GM12878 (cell line): ENCODE results near the gene MAGEB3. TPM values are rescaled to one million over a fixed set of nuclear protein-coding genes. Genes with fewer than 3 reads are reported as not detected.

Source experiments
- ATAC-seq: fragments of 200-7000 bp; cut with Tn5 transposase; 3 replicates; pipeline ENCODE4 v1.9.1; 2020; ENCODE audit warnings: mild to moderate bottlenecking, moderate library complexity
- BruUV-seq: library from RNA; stranded (reverse); fragments of 400-500 nt; replicated peaks from 2 replicates; lab custom pipeline; 2021; lab: Mats Ljungman, UMichigan
- CTCF ChIA-PET: fragments of 300-600 bp; sonication (Branson Sonifier 250); formaldehyde crosslinking; extraction: SDS; loops from one replicate; lab custom pipeline; 2021; ENCODE audit warnings: inconsistent platforms; lab: Yijun Ruan, JAX
- POLR2A ChIA-PET: fragments of 350-600 bp; formaldehyde crosslinking; extraction: SDS; loops from one replicate; lab custom pipeline; 2021; ENCODE audit warnings: inconsistent platforms; lab: Charles Lee
- RAD21 ChIA-PET: fragments of 300-600 bp; sonication (Branson Sonifier 250); formaldehyde crosslinking; loops from one replicate; lab custom pipeline; 2023; ENCODE audit warnings: antibody characterized with exemption; ENCODE audit not compliant: unreplicated experiment; lab: Charles Lee
- SMC1A ChIA-PET: fragments of 300-600 bp; sonication (Branson Sonifier 250); formaldehyde crosslinking; loops from one replicate; lab custom pipeline; 2023; ENCODE audit not compliant: unreplicated experiment, uncharacterized antibody; lab: Charles Lee
- DNase-seq: peaks from one replicate; pipeline ENCODE4 v3.0.0-alpha.2; 2011; ENCODE audit warnings: low read depth, low spot score
- FAIRE-seq: peaks from 3 replicates; lab custom pipeline; 2011; peaks lifted over from hg19 to GRCh38; lab: Jason Lieb, UNC
- H2AFZ ChIP-seq: 2 replicates; pipeline ENCODE4 v1.6.0; 2011; ENCODE audit warnings: low read depth, low read length, control low read depth; ENCODE audit not compliant: control insufficient read depth
- H3K27ac ChIP-seq: 2 replicates; pipeline ENCODE4 v1.5.1; 2011; ENCODE audit warnings: control low read depth; ENCODE audit not compliant: control insufficient read depth, insufficient read depth
- H3K27me3 ChIP-seq, 2 experiments: replicated peaks in 1 of 2; 2 replicates each; pipeline versions ENCODE4 v1.6.0 to v1.6.1; 2011; ENCODE audit warnings: low read length in 1 of 2; ENCODE audit not compliant: control insufficient read depth in 2 of 2, insufficient read depth in 2 of 2
- H3K36me3 ChIP-seq, 2 experiments: 2 replicates each; pipeline ENCODE4 v1.5.1; 2011; ENCODE audit warnings: low read length in 1 of 2; ENCODE audit not compliant: control insufficient read depth in 2 of 2, insufficient read depth in 2 of 2
- H3K4me1 ChIP-seq: 2 replicates; pipeline ENCODE4 v1.6.1; 2011; ENCODE audit warnings: mild to moderate bottlenecking, low read length, moderate library complexity, mixed read lengths; ENCODE audit not compliant: control insufficient read depth, insufficient read depth
- H3K4me2 ChIP-seq: 2 replicates; pipeline ENCODE4 v1.6.0; 2011; ENCODE audit warnings: control low read depth; ENCODE audit not compliant: control insufficient read depth, insufficient read depth
- H3K4me3 ChIP-seq: fragments of 200-600 bp; sonication (generic); 2 replicates; pipeline ENCODE4 v1.5.1; 2016
- H3K79me2 ChIP-seq: 2 replicates; pipeline ENCODE4 v1.6.0; 2011; ENCODE audit warnings: low read length; ENCODE audit not compliant: control insufficient read depth, insufficient read depth
- H3K9ac ChIP-seq: 2 replicates; pipeline ENCODE4 v1.8.0; 2011; ENCODE audit warnings: low read length, control low read depth, mixed read lengths; ENCODE audit not compliant: control insufficient read depth, insufficient read depth
- H3K9me3 ChIP-seq: replicated peaks from 3 replicates; pipeline ENCODE4 v1.5.1; 2011; ENCODE audit warnings: mild to moderate bottlenecking, low read length; ENCODE audit not compliant: control insufficient read depth, insufficient read depth
- H4K20me1 ChIP-seq: 2 replicates; pipeline ENCODE4 v1.6.0; 2011; ENCODE audit not compliant: control insufficient read depth, insufficient read depth
- BMI1 ChIP-seq: fragments of 450-650 bp; IDR thresholded peaks from 2 replicates; pipeline ENCODE4 v1.6.1; 2016; ENCODE audit warnings: mild to moderate bottlenecking, moderate library complexity, borderline replicate concordance
- HDAC6 ChIP-seq: fragments of 200-600 bp; sonication (generic); IDR thresholded peaks from one replicate; pipeline ENCODE4 v1.8.0; 2017; ENCODE audit warnings: antibody characterized with exemption; ENCODE audit not compliant: unreplicated experiment
- MTA2 ChIP-seq: fragments of 450-650 bp; IDR thresholded peaks from 2 replicates; pipeline ENCODE4 v1.6.1; 2016; ENCODE audit warnings: low read depth, mild to moderate bottlenecking, moderate library complexity
- NR2C1 ChIP-seq: fragments of 450-650 bp; IDR thresholded peaks from 2 replicates; pipeline ENCODE4 v1.6.1; 2017; ENCODE audit warnings: antibody characterized with exemption, mild to moderate bottlenecking, moderate library complexity
- RBBP5 ChIP-seq: fragments of 200-600 bp; sonication (generic); conservative IDR thresholded peaks from 2 replicates; pipeline ENCODE4 v1.6.1; 2016
- RELA ChIP-seq: fragments of 450-650 bp; IDR thresholded peaks from 2 replicates; pipeline ENCODE4 v1.8.0; 2014; ENCODE audit warnings: borderline replicate concordance; ENCODE audit not compliant: partially characterized antibody
- in situ Hi-C: fragments of 300-500 bp; cut with MboI; formaldehyde crosslinking; loops from 9 replicates; pipeline ENCODE4 v1.14.3; 2018; ENCODE audit warnings: mixed read lengths
- intact Hi-C: fragments of 100-400 bp; cut with micrococcal nuclease; formaldehyde crosslinking; loops from one replicate; pipeline ENCODE4 v1.14.2; 2022; ENCODE audit not compliant: unreplicated experiment
- polyA plus RNA-seq, 11 experiments: library from polyadenylated mRNA; depleted of rRNA in 4 of 11; unstranded in 6 of 11; stranded (reverse) in 5 of 11; fragments of >200 nt; fragmentation: Nextera tagmentation in 4 of 11; fragmentation: Illumina TruSeq in 1 of 11; extraction: Ambion mirVana in 4 of 11; extraction: Trizol in 1 of 11; gene quantifications; 1 replicate in 1 of 11; 2 replicates in 10 of 11; pipeline versions ENCODE4 v1.2.1 to v1.2.3, GENCODE V29; 2011 to 2016; ENCODE audit warnings: inconsistent platforms in 2 of 11, missing spikeins in 2 of 11, low read depth in 1 of 11
- total RNA-seq, 4 experiments: library from RNA; depleted of rRNA in 3 of 4; stranded (reverse); fragments of >200 nt in 3 of 4; fragmentation: Illumina TruSeq in 1 of 4; extraction: Trizol in 1 of 4; gene quantifications; 2 replicates each; pipeline versions ENCODE4 v1.2.1 to v1.2.3, GENCODE V29; 2013 to 2021
- TF ChIP-seq, protein P1 (sequence below): fragments of 450-650 bp; IDR thresholded peaks from 2 replicates; pipeline ENCODE4 v1.6.1; 2017; ENCODE audit warnings: mild to moderate bottlenecking, moderate library complexity
- TF ChIP-seq, protein P2 (sequence below): fragments of 450-650 bp; IDR thresholded peaks from 2 replicates; pipeline ENCODE4 v1.6.1; 2017; ENCODE audit warnings: low read depth, mild to moderate bottlenecking, moderate library complexity
- TF ChIP-seq, protein P3 (sequence below): IDR thresholded peaks from 2 replicates; pipeline ENCODE4 v1.6.1; 2012; ENCODE audit warnings: low read depth, low read length, improper control_type of control experiment

MAGEB3 gene
- total and polyA plus RNA-seq, 10 of the 15 experiments (the other 5 are each of a cell fraction or from before 2014, with no cell fraction given) = not detected

DNA sequence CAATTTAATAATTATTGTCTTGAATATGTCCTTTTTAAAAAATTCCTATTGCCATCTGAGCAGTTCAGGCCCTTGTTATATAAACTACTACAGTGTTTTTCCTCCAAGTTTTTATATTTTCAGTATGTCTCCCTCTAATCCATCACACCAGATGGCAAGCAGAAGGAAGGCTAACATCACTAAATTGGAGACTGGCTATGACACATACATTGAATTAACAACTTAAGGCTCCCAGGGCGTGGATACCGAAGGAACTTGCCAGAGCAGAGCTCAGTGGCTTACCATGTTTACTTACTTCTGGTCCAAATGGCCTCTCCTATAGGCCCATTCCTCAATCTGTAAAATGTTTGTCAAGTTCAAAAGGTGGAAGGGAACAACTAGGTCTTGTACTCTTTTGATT is 29.5 kb downstream of the MAGEB3 start (continued):
- TF ChIP-seq, protein P1, sequence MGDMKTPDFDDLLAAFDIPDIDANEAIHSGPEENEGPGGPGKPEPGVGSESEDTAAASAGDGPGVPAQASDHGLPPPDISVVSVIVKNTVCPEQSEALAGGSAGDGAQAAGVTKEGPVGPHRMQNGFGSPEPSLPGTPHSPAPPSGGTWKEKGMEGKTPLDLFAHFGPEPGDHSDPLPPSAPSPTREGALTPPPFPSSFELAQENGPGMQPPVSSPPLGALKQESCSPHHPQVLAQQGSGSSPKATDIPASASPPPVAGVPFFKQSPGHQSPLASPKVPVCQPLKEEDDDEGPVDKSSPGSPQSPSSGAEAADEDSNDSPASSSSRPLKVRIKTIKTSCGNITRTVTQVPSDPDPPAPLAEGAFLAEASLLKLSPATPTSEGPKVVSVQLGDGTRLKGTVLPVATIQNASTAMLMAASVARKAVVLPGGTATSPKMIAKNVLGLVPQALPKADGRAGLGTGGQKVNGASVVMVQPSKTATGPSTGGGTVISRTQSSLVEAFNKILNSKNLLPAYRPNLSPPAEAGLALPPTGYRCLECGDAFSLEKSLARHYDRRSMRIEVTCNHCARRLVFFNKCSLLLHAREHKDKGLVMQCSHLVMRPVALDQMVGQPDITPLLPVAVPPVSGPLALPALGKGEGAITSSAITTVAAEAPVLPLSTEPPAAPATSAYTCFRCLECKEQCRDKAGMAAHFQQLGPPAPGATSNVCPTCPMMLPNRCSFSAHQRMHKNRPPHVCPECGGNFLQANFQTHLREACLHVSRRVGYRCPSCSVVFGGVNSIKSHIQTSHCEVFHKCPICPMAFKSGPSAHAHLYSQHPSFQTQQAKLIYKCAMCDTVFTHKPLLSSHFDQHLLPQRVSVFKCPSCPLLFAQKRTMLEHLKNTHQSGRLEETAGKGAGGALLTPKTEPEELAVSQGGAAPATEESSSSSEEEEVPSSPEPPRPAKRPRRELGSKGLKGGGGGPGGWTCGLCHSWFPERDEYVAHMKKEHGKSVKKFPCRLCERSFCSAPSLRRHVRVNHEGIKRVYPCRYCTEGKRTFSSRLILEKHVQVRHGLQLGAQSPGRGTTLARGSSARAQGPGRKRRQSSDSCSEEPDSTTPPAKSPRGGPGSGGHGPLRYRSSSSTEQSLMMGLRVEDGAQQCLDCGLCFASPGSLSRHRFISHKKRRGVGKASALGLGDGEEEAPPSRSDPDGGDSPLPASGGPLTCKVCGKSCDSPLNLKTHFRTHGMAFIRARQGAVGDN = no peak
- TF ChIP-seq RELA = no peak
- TF ChIP-seq, protein P2, sequence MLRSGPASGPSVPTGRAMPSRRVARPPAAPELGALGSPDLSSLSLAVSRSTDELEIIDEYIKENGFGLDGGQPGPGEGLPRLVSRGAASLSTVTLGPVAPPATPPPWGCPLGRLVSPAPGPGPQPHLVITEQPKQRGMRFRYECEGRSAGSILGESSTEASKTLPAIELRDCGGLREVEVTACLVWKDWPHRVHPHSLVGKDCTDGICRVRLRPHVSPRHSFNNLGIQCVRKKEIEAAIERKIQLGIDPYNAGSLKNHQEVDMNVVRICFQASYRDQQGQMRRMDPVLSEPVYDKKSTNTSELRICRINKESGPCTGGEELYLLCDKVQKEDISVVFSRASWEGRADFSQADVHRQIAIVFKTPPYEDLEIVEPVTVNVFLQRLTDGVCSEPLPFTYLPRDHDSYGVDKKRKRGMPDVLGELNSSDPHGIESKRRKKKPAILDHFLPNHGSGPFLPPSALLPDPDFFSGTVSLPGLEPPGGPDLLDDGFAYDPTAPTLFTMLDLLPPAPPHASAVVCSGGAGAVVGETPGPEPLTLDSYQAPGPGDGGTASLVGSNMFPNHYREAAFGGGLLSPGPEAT = no peak
- TF ChIP-seq NR2C1 = no peak

DNA sequence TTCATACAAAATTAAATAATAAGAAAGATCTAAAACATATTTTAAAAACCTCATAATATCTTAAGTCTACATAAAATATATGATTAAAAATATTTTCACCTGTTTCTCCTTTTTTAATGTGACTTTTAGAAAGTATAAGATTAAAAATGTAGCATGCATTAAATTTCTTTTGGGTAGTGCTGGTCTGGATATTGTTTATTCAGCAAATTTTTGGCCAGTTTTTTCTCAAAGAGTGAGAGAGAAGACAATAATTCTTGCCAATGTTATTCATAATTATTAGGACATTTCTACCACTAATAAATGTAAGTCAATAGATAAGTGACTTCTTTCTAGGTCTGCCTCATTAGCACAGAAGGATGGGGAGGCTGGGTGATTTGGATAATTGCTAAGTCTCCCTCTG is 30.6 kb downstream of the MAGEB3 start:
- no peak for TF ChIP-seq HDAC6
- TF ChIP-seq BMI1 = no peak
- TF ChIP-seq, protein P3, sequence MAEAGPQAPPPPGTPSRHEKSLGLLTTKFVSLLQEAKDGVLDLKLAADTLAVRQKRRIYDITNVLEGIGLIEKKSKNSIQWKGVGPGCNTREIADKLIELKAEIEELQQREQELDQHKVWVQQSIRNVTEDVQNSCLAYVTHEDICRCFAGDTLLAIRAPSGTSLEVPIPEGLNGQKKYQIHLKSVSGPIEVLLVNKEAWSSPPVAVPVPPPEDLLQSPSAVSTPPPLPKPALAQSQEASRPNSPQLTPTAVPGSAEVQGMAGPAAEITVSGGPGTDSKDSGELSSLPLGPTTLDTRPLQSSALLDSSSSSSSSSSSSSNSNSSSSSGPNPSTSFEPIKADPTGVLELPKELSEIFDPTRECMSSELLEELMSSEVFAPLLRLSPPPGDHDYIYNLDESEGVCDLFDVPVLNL = no peak
- TF ChIP-seq RBBP5 = no peak
- TF ChIP-seq MTA2 = no peak
- TF ChIP-seq, all 136 proteins: peak for 0
- ChIA-PET CTCF (no interaction called here), POLR2A (no interaction called here), SMC1A (no interaction called here), RAD21 (no interaction called here)
- no peaks in the 10 kb centered on the region for H3K4me1 ChIP-seq
- H3K4me3 ChIP-seq = no peak overlapping the region
- no peaks in the 10 kb centered on the region; the same call in 2 of the 3 replicates for H3K9me3 ChIP-seq
- no peaks in the 10 kb centered on the region for H3K27me3 ChIP-seq
- ATAC-seq = no peak
- DNase-seq = no peak
- no peak overlapping the region for H3K27ac ChIP-seq
- H4K20me1 ChIP-seq = no peaks in the 10 kb centered on the region
- H2AFZ ChIP-seq = no peak overlapping the region
- in situ Hi-C loops = no loop called here
- no peak overlapping the region for H3K4me2 ChIP-seq
- no peaks in the 10 kb centered on the region for H3K36me3 ChIP-seq
- H3K9ac ChIP-seq = no peak overlapping the region
- H3K79me2 ChIP-seq = no peaks in the 10 kb centered on the region
- intact Hi-C loops = no loop called here
- no TSS peak for BruUV-seq
- FAIRE-seq = no peak
